Loucy (cell line): Measurements from ENCODE around the gene TYW5.

Experiments
- CTCF ChIP-seq: fragments of 200-600 bp; sonication (generic); conservative IDR thresholded peaks from 2 replicates; pipeline ENCODE4 v1.5.1; 2014; ENCODE audit warnings: mild to moderate bottlenecking, antibody characterized with exemption, low read length
- EZH2phosphoT487 ChIP-seq: fragments of 200-600 bp; IDR thresholded peaks from 2 replicates; pipeline ENCODE4 v1.6.1; 2018; ENCODE audit warnings: antibody characterized with exemption, mild to moderate bottlenecking, moderate library complexity, borderline replicate concordance

- TF ChIP-seq CTCF (no peak), EZH2phosphoT487 (no peak)
These were observed 58.7 kb downstream of the TYW5 start for GRCh38 chr2:199896617-199897016.
